Measurements from ENCODE around the gene CHD3. TPM values are rescaled to one million over a fixed set of nuclear protein-coding genes. Genes with fewer than 3 reads are reported as not detected.
A peak's percentile ranks its signal among the peaks of the same experiment; 100 is the strongest.

Gene CHD3
- total and polyA plus RNA-seq, 5 donors from 2014 or later: 5.0 to 273 (median 7.3) TPM

DNA sequence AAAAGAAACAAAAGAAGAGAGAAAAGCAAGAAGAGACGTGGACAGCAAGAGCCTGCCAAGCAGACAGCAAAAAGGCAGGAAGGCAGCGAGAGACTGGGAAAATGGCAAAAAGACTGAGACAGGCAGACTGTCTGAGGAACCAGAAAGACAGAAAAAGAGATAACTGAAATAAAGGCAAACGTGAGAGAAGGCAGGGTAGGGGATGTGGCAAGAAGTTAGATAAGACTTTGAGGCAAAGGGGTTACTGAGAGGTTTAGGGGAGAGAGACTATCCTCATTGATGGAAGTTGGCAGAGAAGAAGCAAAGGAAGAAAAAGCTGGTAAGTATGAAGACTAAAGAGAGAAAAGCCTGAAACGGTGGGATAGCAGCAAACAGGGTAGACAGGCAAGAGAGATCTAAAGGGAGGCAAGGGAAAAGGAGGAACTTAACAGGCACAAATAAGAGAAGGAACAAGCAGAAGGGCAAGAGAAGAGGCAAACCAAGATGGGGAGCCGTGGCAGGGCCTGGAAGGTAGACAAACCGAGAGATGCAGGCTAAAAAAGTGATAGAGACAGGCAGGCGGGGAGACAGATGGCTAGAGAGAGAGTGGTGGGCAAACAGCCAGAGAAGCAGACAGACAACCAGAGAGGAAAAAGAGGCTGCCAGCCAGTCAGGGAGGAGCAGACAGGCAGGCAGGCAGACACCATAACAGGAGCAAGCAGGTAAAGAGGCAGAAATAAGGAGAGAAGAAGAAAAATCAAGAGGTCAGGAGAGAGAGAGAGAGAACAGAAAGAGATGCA is 7.1 kb upstream of the CHD3 start:
- H3K36me3 Mint-ChIP-seq: peaks cover 4% of the 10 kb centered on the region
- Histone ChIP-seq H3K36me3 (ENCODE audit: control insufficient read depth, insufficient read depth, low read length) (peaks cover 14% of the 10 kb centered on the region), H3K9me3 (ENCODE audit: control insufficient read depth in 2 of 2, low read length in 2 of 2) (no peaks in the 10 kb centered on the region), H3K4me1 (ENCODE audit: control insufficient read depth, insufficient read depth, low read length, poor library complexity, severe bottlenecking) (peaks cover 51% of the 10 kb centered on the region), H3K27ac (ENCODE audit: insufficient read depth, low read length, poor library complexity, severe bottlenecking) (peak overlapping the region; percentile 67), H3K27me3 (ENCODE audit: control insufficient read depth, insufficient read depth, low read length) (no peaks in the 10 kb centered on the region), H3K4me3 (ENCODE audit: low read depth, low read length) (peak overlapping the region; percentile 64)
- H3K9me3 Mint-ChIP-seq: no peaks in the 10 kb centered on the region
- H3K4me3 Mint-ChIP-seq: no peak overlapping the region
- DNase-seq (no peak), ATAC-seq (ENCODE audit: low read depth in 2 of 2) (no peak)
- H3K4me1 Mint-ChIP-seq: peaks cover 4 to 11% (median 8%) of the 10 kb centered on the region in 4 donors
- H3K27me3 Mint-ChIP-seq: peaks cover 6% of the 10 kb centered on the region
- no peak overlapping the region for H3K27ac Mint-ChIP-seq

GRCh38 chr17:7882068-7882467 is 6.5 kb upstream of the CHD3 start:
- Mint-ChIP-seq H3K4me3 (no peak overlapping the region), H3K9me3 (no peaks in the 10 kb centered on the region), H3K4me1 (peaks cover 0 to 11% (median 7%) of the 10 kb centered on the region in 4 donors), H3K27ac (no peak overlapping the region), H3K27me3 (peaks cover 7% of the 10 kb centered on the region), H3K36me3 (peaks cover 7% of the 10 kb centered on the region)
- Histone ChIP-seq H3K4me3 (ENCODE audit: low read depth, low read length) (peak overlapping the region; percentile 64), H3K9me3 (ENCODE audit: control insufficient read depth in 2 of 2, low read length in 2 of 2) (no peaks in the 10 kb centered on the region), H3K36me3 (ENCODE audit: control insufficient read depth, insufficient read depth, low read length) (peaks cover 14% of the 10 kb centered on the region), H3K27ac (ENCODE audit: insufficient read depth, low read length, poor library complexity, severe bottlenecking) (peak overlapping the region; percentile 67), H3K4me1 (ENCODE audit: control insufficient read depth, insufficient read depth, low read length, poor library complexity, severe bottlenecking) (peaks cover 57% of the 10 kb centered on the region), H3K27me3 (ENCODE audit: control insufficient read depth, insufficient read depth, low read length) (no peaks in the 10 kb centered on the region)
- ATAC-seq (ENCODE audit: low read depth in 2 of 2) (no peak), DNase-seq (no peak)

GRCh38 chr17:7882629-7883028 is 6.0 kb upstream of the CHD3 start:
- Mint-ChIP-seq H3K27me3 (peaks cover 7% of the 10 kb centered on the region), H3K4me1 (peaks cover 0 to 8% (median 7%) of the 10 kb centered on the region in 4 donors), H3K9me3 (no peaks in the 10 kb centered on the region), H3K4me3 (no peak overlapping the region), H3K36me3 (peaks cover 7% of the 10 kb centered on the region), H3K27ac (no peak overlapping the region)
- H3K4me3 ChIP-seq (ENCODE audit: low read depth, low read length): peak overlapping the region; percentile 64
- peak overlapping the region; percentile 67 for H3K27ac ChIP-seq (ENCODE audit: insufficient read depth, low read length, poor library complexity, severe bottlenecking)
- peaks cover 14% of the 10 kb centered on the region for H3K36me3 ChIP-seq (ENCODE audit: control insufficient read depth, insufficient read depth, low read length)
- H3K4me1 ChIP-seq (ENCODE audit: control insufficient read depth, insufficient read depth, low read length, poor library complexity, severe bottlenecking): peaks cover 59% of the 10 kb centered on the region
- DNase-seq (no peak), ATAC-seq (ENCODE audit: low read depth in 2 of 2) (no peak)
- H3K9me3 ChIP-seq (ENCODE audit: control insufficient read depth in 2 of 2, low read length in 2 of 2): no peaks in the 10 kb centered on the region
- H3K27me3 ChIP-seq (ENCODE audit: control insufficient read depth, insufficient read depth, low read length): no peaks in the 10 kb centered on the region

GRCh38 chr17:7883781-7884386 is 4.7 kb upstream of the CHD3 start:
- Histone ChIP-seq H3K27ac (ENCODE audit: insufficient read depth, low read length, poor library complexity, severe bottlenecking) (peak overlapping the region; percentile 67), H3K4me3 (ENCODE audit: low read depth, low read length) (peak overlapping the region; percentile 64)

GRCh38 chr17:7884581-7885366 is 3.8 kb upstream of the CHD3 start:
- ATAC-seq (ENCODE audit: low read depth in 2 of 2) (no peak), DNase-seq (peak; percentile 24 to 36 (median 28))
- Histone ChIP-seq H3K27ac (ENCODE audit: insufficient read depth, low read length, poor library complexity, severe bottlenecking) (peak overlapping the region; percentile 82), H3K4me1 (ENCODE audit: control insufficient read depth, insufficient read depth, low read length, poor library complexity, severe bottlenecking) (peaks cover 81% of the 10 kb centered on the region), H3K9me3 (ENCODE audit: control insufficient read depth in 2 of 2, low read length in 2 of 2) (no peaks in the 10 kb centered on the region), H3K36me3 (ENCODE audit: control insufficient read depth, insufficient read depth, low read length) (peaks cover 12% of the 10 kb centered on the region), H3K4me3 (ENCODE audit: low read depth, low read length) (no peak overlapping the region), H3K27me3 (ENCODE audit: control insufficient read depth, insufficient read depth, low read length) (no peaks in the 10 kb centered on the region)
- H3K4me3 Mint-ChIP-seq: peak overlapping the region in 2 of 4 donors; percentile 77 to 84
- H3K4me1 Mint-ChIP-seq: peaks cover 0 to 8% (median 7%) of the 10 kb centered on the region in 4 donors
- H3K27ac Mint-ChIP-seq: peak overlapping the region in 1 of 3 donors; percentile 58
- no peaks in the 10 kb centered on the region for H3K9me3 Mint-ChIP-seq
- peaks cover 7% of the 10 kb centered on the region for H3K36me3 Mint-ChIP-seq
- H3K27me3 Mint-ChIP-seq: peaks cover 7% of the 10 kb centered on the region

More at GRCh38 chr17:7883781-7884386, 4.7 kb upstream of the CHD3 start:
- Mint-ChIP-seq H3K36me3 (peaks cover 7% of the 10 kb centered on the region), H3K27ac (peak overlapping the region in 2 of 3 donors; percentile 72 to 86), H3K9me3 (no peaks in the 10 kb centered on the region), H3K27me3 (peaks cover 7% of the 10 kb centered on the region), H3K4me1 (peaks cover 0 to 8% (median 7%) of the 10 kb centered on the region in 4 donors), H3K4me3 (peak overlapping the region in 1 of 4 donors; percentile 89)
- Histone ChIP-seq H3K36me3 (ENCODE audit: control insufficient read depth, insufficient read depth, low read length) (peaks cover 14% of the 10 kb centered on the region), H3K4me1 (ENCODE audit: control insufficient read depth, insufficient read depth, low read length, poor library complexity, severe bottlenecking) (peaks cover 72% of the 10 kb centered on the region), H3K9me3 (ENCODE audit: control insufficient read depth in 2 of 2, low read length in 2 of 2) (no peaks in the 10 kb centered on the region), H3K27me3 (ENCODE audit: control insufficient read depth, insufficient read depth, low read length) (no peaks in the 10 kb centered on the region)
- ATAC-seq (ENCODE audit: low read depth in 2 of 2) (no peak), DNase-seq (peak; percentile 41 to 57 (median 46))

DNA sequence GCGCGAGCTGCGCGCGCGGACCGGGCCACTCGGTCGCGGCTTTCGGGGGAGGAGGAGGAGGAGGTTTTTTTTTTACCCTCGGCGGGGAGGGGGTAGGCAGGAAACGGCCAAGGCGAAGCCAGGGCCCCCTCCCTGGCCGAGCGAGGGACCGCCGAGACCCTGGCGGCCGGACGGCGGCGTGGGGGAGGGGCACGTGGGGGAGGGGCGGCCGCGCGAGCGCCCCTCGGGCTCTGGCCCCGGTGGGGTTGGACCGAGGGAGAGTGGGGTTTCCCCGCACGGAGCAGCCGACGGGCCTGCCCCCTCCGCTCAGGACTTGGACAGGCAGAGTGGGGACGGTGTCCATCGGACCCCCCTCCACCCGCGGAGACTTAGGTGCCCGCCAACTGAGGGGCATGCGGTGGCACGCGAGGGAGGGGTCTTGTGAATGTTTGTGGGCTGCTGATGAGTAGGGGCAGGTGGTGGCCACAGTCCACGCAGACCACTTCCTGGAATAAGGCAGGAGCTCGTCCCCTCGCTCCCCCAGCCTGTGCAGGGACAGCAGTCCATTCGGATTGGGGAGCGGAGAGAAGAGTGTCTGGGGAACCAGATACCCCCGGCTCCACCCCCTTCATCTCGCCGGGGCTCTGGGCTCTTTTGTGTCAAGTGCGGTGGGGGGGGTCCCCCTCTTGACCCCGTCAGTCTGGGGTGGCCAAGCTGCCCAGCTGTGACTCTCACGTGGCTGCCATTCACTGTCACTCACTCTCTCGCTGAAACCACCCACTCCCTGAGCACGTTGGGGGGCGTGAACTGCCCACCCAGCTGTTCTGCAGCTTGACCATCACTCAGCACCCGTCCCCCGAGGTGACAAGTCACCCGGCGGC is 3.0 kb upstream of the CHD3 start:
- no peaks in the 10 kb centered on the region for H3K27me3 ChIP-seq (ENCODE audit: control insufficient read depth, insufficient read depth, low read length)
- DNase-seq (peak; percentile 34 to 55 (median 51)), ATAC-seq (ENCODE audit: low read depth in 2 of 2) (peak in 1 of 2 donors; percentile 4)
- H3K27ac ChIP-seq (ENCODE audit: insufficient read depth, low read length, poor library complexity, severe bottlenecking): peak overlapping the region; percentile 82
- peaks cover 0 to 15% (median 7%) of the 10 kb centered on the region in 4 donors for H3K4me1 Mint-ChIP-seq
- H3K36me3 Mint-ChIP-seq: peaks cover 13% of the 10 kb centered on the region
- H3K27ac Mint-ChIP-seq: no peak overlapping the region
- H3K27me3 Mint-ChIP-seq: peaks cover 7% of the 10 kb centered on the region
- peak overlapping the region in 1 of 4 donors; percentile 50 for H3K4me3 Mint-ChIP-seq
- H3K9me3 ChIP-seq (ENCODE audit: control insufficient read depth in 2 of 2, low read length in 2 of 2): no peaks in the 10 kb centered on the region
- H3K4me1 ChIP-seq (ENCODE audit: control insufficient read depth, insufficient read depth, low read length, poor library complexity, severe bottlenecking): peaks cover 76% of the 10 kb centered on the region
- peak overlapping the region; percentile 87 for H3K4me3 ChIP-seq (ENCODE audit: low read depth, low read length)
- H3K36me3 ChIP-seq (ENCODE audit: control insufficient read depth, insufficient read depth, low read length): peaks cover 13% of the 10 kb centered on the region
- H3K9me3 Mint-ChIP-seq: no peaks in the 10 kb centered on the region

All from CD4-positive, CD25-positive, alpha-beta regulatory T cell (primary cell).